Measurements from ENCODE around the gene EIF2S3. TPM values are rescaled to one million over a fixed set of nuclear protein-coding genes. Genes with fewer than 3 reads are reported as not detected.
"Not testable (repeated sequence)": the region's sequence is repeated elsewhere in the genome, so short reads cannot be mapped to it uniquely, and the experiment has no call there.

The EIF2S3 gene
- total and polyA plus RNA-seq, 10 of the 15 experiments (the other 5 are each of a cell fraction or from before 2014, with no cell fraction given): 115 to 385 (median 201) TPM

DNA sequence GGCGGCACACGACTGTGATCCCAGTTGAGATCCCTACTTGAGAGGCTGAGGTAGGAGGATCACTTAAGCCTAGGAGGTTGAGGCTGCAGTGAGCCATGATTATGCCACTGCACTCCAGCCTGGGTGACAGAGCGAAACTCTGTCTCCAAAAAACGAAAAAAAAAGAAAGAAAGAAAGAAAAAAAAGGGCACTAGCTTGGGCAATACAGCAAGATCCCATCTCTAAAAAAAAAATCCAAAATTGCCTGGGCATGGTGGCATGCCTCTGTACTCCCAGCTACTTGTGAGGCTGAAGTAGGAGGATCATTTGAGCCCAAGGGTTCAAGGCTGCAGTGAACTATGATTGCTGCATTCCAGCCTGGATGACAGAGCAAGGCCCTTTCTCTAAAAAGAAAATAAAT, 17.0 kb upstream of the EIF2S3 start:
- no peak overlapping the region for H3K9ac ChIP-seq (ENCODE audit: control insufficient read depth, insufficient read depth, low read length)
- TF ChIP-seq IKZF2 (IDR thresholded peaks at IDR 0.05) (no peak), POLR2A (IDR thresholded peaks at IDR 0.05; ENCODE audit: low read depth, low read length) (no peak), NRF1 (conservative IDR thresholded peaks at IDR 0.05; ENCODE audit: low read depth, low read length) (no peak), ZNF384 (IDR thresholded peaks at IDR 0.05; ENCODE audit: borderline replicate concordance, low read depth, low read length) (no peak), RUNX3 (IDR thresholded peaks at IDR 0.05; ENCODE audit: low read length) (no peak)
- no peaks in the 10 kb centered on the region for H3K4me1 ChIP-seq (ENCODE audit: control insufficient read depth, insufficient read depth, low read length)
- ChIA-PET SMC1A (ENCODE audit: uncharacterized antibody, unreplicated experiment) (interaction anchor here (0.6 kb wide), 1 partner anchor 104 kb away, joined by 3 read pairs; no protein-coding TSS in a partner anchor), CTCF (no interaction called here), POLR2A (no interaction called here), RAD21 (ENCODE audit: unreplicated experiment) (no interaction called here)
- intact Hi-C loops (cut with micrococcal nuclease; ENCODE audit: unreplicated experiment): no loop called here
- BruUV-seq (replicated peaks): no TSS peak
- no peaks in the 10 kb centered on the region for H4K20me1 ChIP-seq (ENCODE audit: control insufficient read depth, insufficient read depth)
- FAIRE-seq (no peak), DNase-seq (ENCODE audit: low read depth, low spot score) (no peak), ATAC-seq (no peak)
- no peaks in the 10 kb centered on the region for H3K27me3 ChIP-seq (replicated peaks in 1 of 2; ENCODE audit: control insufficient read depth in 2 of 2, insufficient read depth in 2 of 2, low read length in 1 of 2)
- no peak overlapping the region for H2AFZ ChIP-seq (ENCODE audit: control insufficient read depth, low read depth, low read length)
- H3K27ac ChIP-seq (ENCODE audit: control insufficient read depth, insufficient read depth): no peak overlapping the region
- WGBS (ENCODE audit: insufficient coverage, insufficient replicate concordance, low lambda C conversion rate, missing lambda C conversion rate): 50% methylated on average over 4 of the region's 4 CpGs
- no peaks in the 10 kb centered on the region for H3K79me2 ChIP-seq (ENCODE audit: control insufficient read depth, insufficient read depth, low read length)
- no peaks in the 10 kb centered on the region for H3K9me3 ChIP-seq (replicated peaks; ENCODE audit: control insufficient read depth, insufficient read depth, low read length)
- no peak overlapping the region for H3K4me3 ChIP-seq
- H3K4me2 ChIP-seq (ENCODE audit: control insufficient read depth, insufficient read depth): no peak overlapping the region
- in situ Hi-C loops (cut with MboI): no loop called here
- H3K36me3 ChIP-seq (ENCODE audit: control insufficient read depth in 2 of 2, insufficient read depth in 2 of 2, low read length in 1 of 2): no peaks in the 10 kb centered on the region

DNA sequence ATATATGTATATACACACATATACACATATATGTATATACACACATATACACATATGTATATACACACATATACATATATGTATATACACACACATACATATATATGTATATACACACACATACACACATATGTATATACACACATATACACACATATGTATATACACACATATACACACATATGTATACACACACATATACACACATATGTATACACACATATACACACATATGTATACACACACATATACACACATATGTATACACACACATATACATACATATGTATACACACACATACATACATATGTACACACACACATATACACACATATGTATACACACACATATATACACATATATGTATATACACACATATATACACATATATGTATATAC, 8.7 kb upstream of the EIF2S3 start:
- DNase-seq (ENCODE audit: low read depth, low spot score); H4K20me1 ChIP-seq (ENCODE audit: control insufficient read depth, insufficient read depth); H3K27me3 ChIP-seq (replicated peaks in 1 of 2; ENCODE audit: control insufficient read depth in 2 of 2, insufficient read depth in 2 of 2, low read length in 1 of 2); H3K4me2 ChIP-seq (ENCODE audit: control insufficient read depth, insufficient read depth); H3K4me3 ChIP-seq; H3K79me2 ChIP-seq (ENCODE audit: control insufficient read depth, insufficient read depth, low read length); intact Hi-C loops (cut with micrococcal nuclease; ENCODE audit: unreplicated experiment); SMC1A ChIA-PET (ENCODE audit: uncharacterized antibody, unreplicated experiment); H3K27ac ChIP-seq (ENCODE audit: control insufficient read depth, insufficient read depth); BruUV-seq (replicated peaks); FAIRE-seq; H3K36me3 ChIP-seq (ENCODE audit: control insufficient read depth in 2 of 2, insufficient read depth in 2 of 2, low read length in 1 of 2); H3K9ac ChIP-seq (ENCODE audit: control insufficient read depth, insufficient read depth, low read length); H2AFZ ChIP-seq (ENCODE audit: control insufficient read depth, low read depth, low read length); ATAC-seq; H3K4me1 ChIP-seq (ENCODE audit: control insufficient read depth, insufficient read depth, low read length); H3K9me3 ChIP-seq (replicated peaks; ENCODE audit: control insufficient read depth, insufficient read depth, low read length); RAD21 ChIA-PET (ENCODE audit: unreplicated experiment); in situ Hi-C loops (cut with MboI): not testable (repeated sequence)
- ChIA-PET CTCF (interaction anchor here (1.8 kb wide), 1 partner anchor 8 kb away, joined by 10 read pairs; the partner anchor contains the start of gene EIF2S3), POLR2A (interaction anchor here (0.6 kb wide), 1 partner anchor 11 kb away, joined by 3 read pairs; no protein-coding TSS in a partner anchor)

DNA sequence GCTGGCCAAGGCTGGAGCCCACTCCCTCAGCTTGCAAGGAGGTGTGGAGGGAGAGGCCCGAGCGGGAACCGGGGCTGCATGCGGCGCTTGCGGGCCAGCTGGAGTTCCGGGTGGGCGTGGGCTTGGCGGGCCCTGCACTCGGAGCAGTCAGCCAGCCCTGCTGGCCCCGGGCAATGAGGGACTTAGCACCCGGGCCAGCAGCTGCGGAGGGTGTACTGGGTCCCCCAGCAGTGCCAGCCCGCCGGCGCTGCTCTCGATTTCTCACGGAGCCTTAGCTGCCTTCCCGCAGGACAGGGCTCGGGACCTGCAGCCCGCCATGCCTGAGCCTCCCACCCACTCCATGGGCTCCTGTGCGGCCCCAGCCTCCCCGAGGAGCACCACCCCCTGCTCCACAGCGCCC, 5.1 kb upstream of the EIF2S3 start:
- H3K4me2 ChIP-seq (ENCODE audit: control insufficient read depth, insufficient read depth); H2AFZ ChIP-seq (ENCODE audit: control insufficient read depth, low read depth, low read length); H3K36me3 ChIP-seq (ENCODE audit: control insufficient read depth in 2 of 2, insufficient read depth in 2 of 2, low read length in 1 of 2); FAIRE-seq; H3K27me3 ChIP-seq (replicated peaks in 1 of 2; ENCODE audit: control insufficient read depth in 2 of 2, insufficient read depth in 2 of 2, low read length in 1 of 2); H3K27ac ChIP-seq (ENCODE audit: control insufficient read depth, insufficient read depth); H3K9me3 ChIP-seq (replicated peaks; ENCODE audit: control insufficient read depth, insufficient read depth, low read length); in situ Hi-C loops (cut with MboI); H3K9ac ChIP-seq (ENCODE audit: control insufficient read depth, insufficient read depth, low read length); H3K4me1 ChIP-seq (ENCODE audit: control insufficient read depth, insufficient read depth, low read length); RAD21 ChIA-PET (ENCODE audit: unreplicated experiment); DNase-seq (ENCODE audit: low read depth, low spot score); BruUV-seq (replicated peaks); H4K20me1 ChIP-seq (ENCODE audit: control insufficient read depth, insufficient read depth); H3K4me3 ChIP-seq; H3K79me2 ChIP-seq (ENCODE audit: control insufficient read depth, insufficient read depth, low read length); SMC1A ChIA-PET (ENCODE audit: uncharacterized antibody, unreplicated experiment); ATAC-seq: not testable (repeated sequence)
- 73% methylated on average over 14 of the region's 24 CpGs for WGBS (ENCODE audit: insufficient coverage, insufficient replicate concordance, low lambda C conversion rate, missing lambda C conversion rate)
- CTCF ChIA-PET: interaction anchor here (0.9 kb wide), 1 partner anchor 148 kb away, joined by 3 read pairs; no protein-coding TSS in a partner anchor
- POLR2A ChIA-PET: interaction anchor here (0.6 kb wide), 1 partner anchor 46 kb away, joined by 4 read pairs; no protein-coding TSS in a partner anchor
- intact Hi-C loops (cut with micrococcal nuclease; ENCODE audit: unreplicated experiment): loop anchor here (10.0 kb wide), 1 partner anchor 265 kb away; the partner anchor contains the start of gene SAT1
